Transverse colon (tissue), 4 donors: ENCODE data around the gene BEST3. TPM values are rescaled to one million over a fixed set of nuclear protein-coding genes. Genes with fewer than 3 reads are reported as not detected.

ENCODE experiments used
- DNase-seq: peaks from one replicate; pipeline ENCODE4 v3.0.0-alpha.2; 2019
- H3K27ac ChIP-seq, 4 donors: fragments of 200-600 bp; sonication (generic); 2 replicates each; pipeline ENCODE4 v1.5.1; 2016 to 2018; ENCODE audit warnings: inconsistent platforms in 4 of 4
- H3K27me3 ChIP-seq: fragments of 200-600 bp; sonication (generic); 2 replicates; pipeline ENCODE4 v1.5.1; 2017; ENCODE audit warnings: inconsistent platforms
- H3K36me3 ChIP-seq, 4 donors: fragments of 200-600 bp; sonication (generic); 2 replicates each; pipeline ENCODE4 v1.5.1; 2017 to 2019; ENCODE audit warnings: inconsistent platforms in 4 of 4
- H3K4me1 ChIP-seq, 4 donors: fragments of 200-600 bp; sonication (generic); 2 replicates each; pipeline ENCODE4 v1.5.1; 2017 to 2020; ENCODE audit warnings: inconsistent platforms in 4 of 4
- H3K4me3 ChIP-seq, 4 donors: fragments of 200-600 bp; sonication (generic); 1 replicate in 1 of 4; 2 replicates in 3 of 4; pipeline versions ENCODE4 v1.5.1 to v1.6.1; 2017 to 2019; ENCODE audit warnings: inconsistent platforms in 4 of 4
- H3K9me3 ChIP-seq, 2 donors: fragments of 200-600 bp; sonication (generic); 2 replicates each; pipeline ENCODE4 v1.5.1; 2017 to 2019; ENCODE audit warnings: inconsistent platforms in 2 of 2
- CTCF ChIP-seq, 5 experiments: fragments of 200-600 bp in 3 of 5; fragments of 450-650 bp in 2 of 5; sonication (generic) in 3 of 5; IDR thresholded peaks; 1 replicate in 2 of 5; 2 replicates in 3 of 5; pipeline ENCODE4 v1.5.1; 2016 to 2017; ENCODE audit warnings: antibody characterized with exemption in 5 of 5, inconsistent platforms in 3 of 5, mild to moderate bottlenecking in 2 of 5, moderate library complexity in 1 of 5
- EP300 ChIP-seq: sonication (generic); formaldehyde crosslinking; IDR thresholded peaks from one replicate; pipeline ENCODE4 v1.6.1; 2017; ENCODE audit warnings: antibody characterized with exemption, low read depth
- POLR2A ChIP-seq: fragments of 450-650 bp; IDR thresholded peaks from one replicate; pipeline ENCODE4 v1.6.1; 2016; ENCODE audit warnings: antibody characterized with exemption, mild to moderate bottlenecking, moderate library complexity
- POLR2AphosphoS5 ChIP-seq, 3 donors: sonication (generic); formaldehyde crosslinking; IDR thresholded peaks; one replicate each; pipeline ENCODE4 v1.6.1; 2016; ENCODE audit warnings: antibody characterized with exemption in 3 of 3
- WGBS, 2 donors: methylation state at CpG; one replicate each; pipeline ENCODE4 v1.1.5; 2018; ENCODE audit warnings: low coverage in 1 of 2; 5-methylcytosine and 5-hydroxymethylcytosine counted together
- in situ Hi-C, 4 donors: fragments of 200-750 bp; cut with MboI; loops; one replicate each; pipeline versions ENCODE4 v1.15.0 to v1.15.1; 2017; ENCODE audit warnings: low sequenced_read_pairs in 3 of 4, low pct_ligation_motif_present in 1 of 4, low pct_unique_long_range_greater_than_20kb in 1 of 4
- intact Hi-C: fragments of 100-400 bp; cut with DNase I; formaldehyde crosslinking; loops from one replicate; pipeline ENCODE4 v1.15.1; 2023; ENCODE audit warnings: low total_unique reads
- total RNA-seq, 4 donors: library from RNA; depleted of rRNA; stranded (reverse); fragments of >200 nt; gene quantifications; one replicate each; pipeline ENCODE4 v1.1.0, GENCODE V29; 2016

Gene BEST3
- total RNA-seq, 4 donors from 2014 or later = not detected

- intact Hi-C loops (no loop called here), in situ Hi-C loops (no loop called here)
- WGBS, 2 donors = 79 to 87% methylated on average over 3 of the region's 3 CpGs
- Histone ChIP-seq H3K36me3 (no peaks in the 10 kb centered on the region), H3K27me3 (no peaks in the 10 kb centered on the region), H3K4me3 (no peak overlapping the region), H3K9me3 (no peaks in the 10 kb centered on the region), H3K27ac (no peak overlapping the region), H3K4me1 (no peaks in the 10 kb centered on the region)
- no peak for TF ChIP-seq EP300
- no peak for DNase-seq
Measured at GRCh38 chr12:69648476-69648875, 50.6 kb downstream of the BEST3 start.

GRCh38 chr12:69647178-69647577 lies 51.9 kb downstream of the BEST3 start:
- no peaks in the 10 kb centered on the region for H3K4me1 ChIP-seq
- H3K27me3 ChIP-seq = no peaks in the 10 kb centered on the region
- H3K27ac ChIP-seq = no peak overlapping the region
- no peaks in the 10 kb centered on the region for H3K36me3 ChIP-seq
- WGBS, 2 donors = 57 to 59% methylated on average over 4 of the region's 4 CpGs
- no peak overlapping the region for H3K4me3 ChIP-seq
- intact Hi-C loops (no loop called here), in situ Hi-C loops (no loop called here)
- no peaks in the 10 kb centered on the region for H3K9me3 ChIP-seq
- no peak for DNase-seq
- no peak for TF ChIP-seq CTCF (IDR thresholded peaks at IDR 0.05)
- no peak for TF ChIP-seq EP300
- no peak for TF ChIP-seq POLR2AphosphoS5 (IDR thresholded peaks at IDR 0.05)
- TF ChIP-seq POLR2A = no peak

- TF ChIP-seq EP300 = no peak
- TF ChIP-seq CTCF (IDR thresholded peaks at IDR 0.05) = no peak
- TF ChIP-seq POLR2A = no peak
- TF ChIP-seq POLR2AphosphoS5 (IDR thresholded peaks at IDR 0.05) = no peak
- H3K27ac ChIP-seq = no peak overlapping the region
- no peak for DNase-seq
- 78 to 89% methylated on average over 2 of the region's 2 CpGs for WGBS, 2 donors
- no peaks in the 10 kb centered on the region for H3K9me3 ChIP-seq
- no peak overlapping the region for H3K4me3 ChIP-seq
- H3K27me3 ChIP-seq = no peaks in the 10 kb centered on the region
- H3K36me3 ChIP-seq = no peaks in the 10 kb centered on the region
- in situ Hi-C loops = no loop called here
- H3K4me1 ChIP-seq = no peaks in the 10 kb centered on the region
- intact Hi-C loops = no loop called here
Measured at GRCh38 chr12:69645031-69645430, 54.1 kb downstream of the BEST3 start.

- in situ Hi-C loops = no loop called here
- Histone ChIP-seq H3K36me3 (no peaks in the 10 kb centered on the region), H3K27me3 (no peaks in the 10 kb centered on the region), H3K9me3 (no peaks in the 10 kb centered on the region), H3K27ac (no peak overlapping the region), H3K4me3 (no peak overlapping the region), H3K4me1 (no peaks in the 10 kb centered on the region)
- intact Hi-C loops = no loop called here
- no peak for DNase-seq
- TF ChIP-seq POLR2AphosphoS5 (IDR thresholded peaks at IDR 0.05) = no peak
- no peak for TF ChIP-seq CTCF (IDR thresholded peaks at IDR 0.05)
- TF ChIP-seq POLR2A = no peak
- no peak for TF ChIP-seq EP300
Measured at GRCh38 chr12:69644511-69644910, 54.6 kb downstream of the BEST3 start.

- intact Hi-C loops (no loop called here), in situ Hi-C loops (no loop called here)
- 82% methylated on average over 6 of the region's 6 CpGs; no CpG with 5 or more reads in 1 of the 2 donors for WGBS, 2 donors
- Histone ChIP-seq H3K4me3 (no peak overlapping the region), H3K27me3 (no peaks in the 10 kb centered on the region), H3K4me1 (no peaks in the 10 kb centered on the region), H3K9me3 (no peaks in the 10 kb centered on the region), H3K36me3 (no peaks in the 10 kb centered on the region), H3K27ac (no peak overlapping the region)
- TF ChIP-seq POLR2A = no peak
- TF ChIP-seq EP300 = no peak
- no peak for TF ChIP-seq CTCF (IDR thresholded peaks at IDR 0.05)
- TF ChIP-seq POLR2AphosphoS5 (IDR thresholded peaks at IDR 0.05) = no peak
- DNase-seq = no peak
Measured at GRCh38 chr12:69642531-69642930, 56.6 kb downstream of the BEST3 start.
